Neutrophil (primary cell): ENCODE measurements around the gene TMEM201.

ENCODE experiments used
- H3K27ac ChIP-seq: fragments of 200-600 bp; sonication (generic); 2 replicates; pipeline ENCODE4 v1.5.1; 2016; ENCODE audit warnings: mild to moderate bottlenecking, moderate library complexity
- H3K27me3 ChIP-seq: fragments of 200-600 bp; sonication (generic); 2 replicates; pipeline ENCODE4 v1.6.0; 2016; ENCODE audit warnings: mild to moderate bottlenecking
- H3K36me3 ChIP-seq: fragments of 200-600 bp; sonication (generic); 2 replicates; pipeline ENCODE4 v1.5.1; 2017
- H3K4me1 ChIP-seq, 2 experiments: fragments of 200-600 bp in 1 of 2; sonication (generic) in 1 of 2; 1 replicate in 1 of 2; 2 replicates in 1 of 2; pipeline versions ENCODE4 v1.5.1 to v1.6.1; 2013 to 2016; ENCODE audit warnings: low read depth in 1 of 2, low read length in 1 of 2, mild to moderate bottlenecking in 1 of 2, moderate library complexity in 1 of 2; ENCODE audit not compliant: control insufficient read depth in 1 of 2, insufficient read depth in 1 of 2
- H3K4me3 ChIP-seq, 2 experiments: fragments of 200-600 bp in 1 of 2; sonication (generic) in 1 of 2; 1 replicate in 1 of 2; 2 replicates in 1 of 2; pipeline ENCODE4 v1.5.1; 2013 to 2016; ENCODE audit warnings: low read depth in 1 of 2, low read length in 1 of 2, mild to moderate bottlenecking in 1 of 2, moderate library complexity in 1 of 2
- H3K9me3 ChIP-seq: fragments of 200-600 bp; sonication (generic); 2 replicates; pipeline ENCODE4 v1.5.1; 2016
- CTCF ChIP-seq: fragments of 200-600 bp; sonication (generic); IDR thresholded peaks from 2 replicates; pipeline ENCODE4 v1.5.1; 2016; ENCODE audit warnings: antibody characterized with exemption

The TMEM201 gene

GRCh38 chr1:9544926-9545325, 43.8 kb upstream of the TMEM201 start:
- no peaks in the 10 kb centered on the region for H3K9me3 ChIP-seq
- no peak overlapping the region for H3K4me3 ChIP-seq
- peaks cover 15 to 18% of the 10 kb centered on the region in 2 experiments for H3K4me1 ChIP-seq
- no peaks in the 10 kb centered on the region for H3K36me3 ChIP-seq
- no peak for TF ChIP-seq CTCF
- H3K27ac ChIP-seq: no peak overlapping the region
- H3K27me3 ChIP-seq: peaks cover 9% of the 10 kb centered on the region

DNA sequence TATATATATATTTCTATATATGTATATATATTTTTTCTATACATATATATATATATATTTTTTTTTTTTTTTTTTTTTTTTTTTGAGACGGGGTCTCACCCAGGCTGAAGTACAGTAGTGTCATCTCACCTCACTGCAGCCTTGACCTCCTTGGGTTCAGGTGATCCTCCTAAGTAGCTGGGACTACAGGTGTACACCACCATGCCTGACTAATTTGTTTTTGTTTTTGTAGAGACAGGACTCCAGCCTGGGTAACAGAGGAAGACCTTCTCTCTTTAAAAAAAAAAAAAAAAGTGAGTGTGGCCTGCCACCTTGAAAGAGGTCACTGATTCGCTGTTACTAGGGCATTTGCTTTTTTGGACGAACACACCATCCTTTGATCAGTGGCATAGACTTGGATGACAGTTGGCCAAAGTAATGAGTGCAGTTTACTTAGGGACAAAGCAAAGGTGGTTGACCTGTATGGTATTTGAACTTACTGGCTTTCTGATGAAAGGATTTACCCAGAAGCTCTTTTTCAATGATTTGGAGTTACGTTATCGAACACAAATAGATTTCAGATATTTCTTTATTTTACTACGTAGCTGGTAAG, 38.7 kb upstream of the TMEM201 start:
- TF ChIP-seq CTCF: no peak
- no peaks in the 10 kb centered on the region for H3K36me3 ChIP-seq

DNA sequence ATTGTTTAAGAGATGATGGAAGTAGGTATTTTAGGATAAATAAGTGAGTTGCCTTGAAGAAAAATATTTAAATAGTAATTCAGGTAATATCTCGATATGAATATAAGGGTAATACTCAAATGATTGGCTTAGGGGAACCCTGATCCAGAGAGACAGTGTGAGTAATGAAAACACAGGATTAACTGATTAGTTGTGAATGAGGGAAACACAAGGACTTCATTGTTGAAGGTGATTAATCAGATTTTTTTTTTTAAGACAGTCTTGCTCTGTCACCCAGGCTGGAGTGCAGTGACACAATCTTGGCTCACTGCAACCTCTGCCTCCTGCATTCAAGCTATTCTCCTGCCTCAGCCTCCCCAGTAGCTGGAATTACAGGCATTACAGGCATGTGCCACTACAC, 36.7 kb upstream of the TMEM201 start:
- TF ChIP-seq CTCF: no peak
- Histone ChIP-seq H3K27ac (no peak overlapping the region), H3K4me3 (no peak overlapping the region), H3K27me3 (no peaks in the 10 kb centered on the region), H3K4me1 (peaks cover 7 to 14% of the 10 kb centered on the region in 2 experiments), H3K9me3 (no peaks in the 10 kb centered on the region), H3K36me3 (no peaks in the 10 kb centered on the region)

More for the DNA sequence above, 38.7 kb upstream of the TMEM201 start:
- no peaks in the 10 kb centered on the region for H3K4me1 ChIP-seq
- no peaks in the 10 kb centered on the region for H3K9me3 ChIP-seq
- no peak overlapping the region for H3K4me3 ChIP-seq
- H3K27ac ChIP-seq: no peak overlapping the region
- no peaks in the 10 kb centered on the region for H3K27me3 ChIP-seq

DNA sequence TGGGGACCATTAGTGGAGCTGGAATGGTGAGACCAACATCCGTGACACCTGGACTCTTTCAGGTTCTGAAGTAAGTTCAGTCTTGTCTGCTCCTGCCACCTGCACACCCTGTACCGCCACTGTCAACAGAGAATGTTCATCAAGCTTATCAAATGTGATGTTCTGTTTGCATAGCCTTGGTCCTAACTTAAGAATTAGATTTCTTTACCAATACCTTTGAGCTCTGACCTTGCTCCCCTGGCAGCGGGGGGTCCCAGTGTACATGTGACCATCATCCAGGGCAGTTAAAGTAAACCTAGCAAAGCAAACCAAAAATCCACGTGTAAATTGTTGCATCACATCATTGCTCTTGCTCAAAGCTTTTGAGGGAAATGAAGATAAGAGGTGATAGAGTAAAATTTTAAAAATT, 35.0 kb upstream of the TMEM201 start:
- TF ChIP-seq CTCF: no peak
- Histone ChIP-seq H3K4me1 (peaks cover 7 to 25% of the 10 kb centered on the region in 2 experiments), H3K36me3 (no peaks in the 10 kb centered on the region), H3K27ac (no peak overlapping the region), H3K27me3 (no peaks in the 10 kb centered on the region), H3K4me3 (no peak overlapping the region), H3K9me3 (no peaks in the 10 kb centered on the region)

DNA sequence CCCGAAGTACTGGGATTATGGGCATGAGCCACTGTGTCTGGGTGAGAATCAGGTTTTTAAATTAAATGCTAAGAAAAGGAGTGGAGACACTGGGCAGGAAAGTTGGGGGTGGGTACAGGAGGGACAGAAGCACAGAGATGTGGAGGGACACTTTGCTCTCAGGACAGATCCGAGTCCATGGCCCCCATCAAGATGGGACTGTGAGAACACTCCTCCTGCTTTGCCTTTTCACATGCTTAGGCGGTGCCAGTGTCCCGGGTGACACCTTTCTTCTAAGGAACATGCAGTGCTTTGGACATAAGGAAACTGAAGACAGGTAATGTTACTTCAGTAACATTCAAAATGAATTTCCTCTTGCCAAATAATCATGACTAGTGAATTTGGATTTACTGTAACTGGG, 32.8 kb upstream of the TMEM201 start:
- TF ChIP-seq CTCF: no peak
- H3K36me3 ChIP-seq: no peaks in the 10 kb centered on the region

More for the DNA sequence above, 32.8 kb upstream of the TMEM201 start:
- Histone ChIP-seq H3K27ac (no peak overlapping the region), H3K4me1 (peaks cover 7 to 28% of the 10 kb centered on the region in 2 experiments), H3K4me3 (no peak overlapping the region), H3K27me3 (no peaks in the 10 kb centered on the region), H3K9me3 (no peaks in the 10 kb centered on the region)
